Stimulated activated effector memory CD8-positive, alpha-beta T cell treated with anti-CD3 and anti-CD28 coated beads, Interleukin-12 subunit alpha, Interleukin-12 subunit beta, amount 100 ng/mL, for 72 hours (primary cell): ENCODE data around the gene CNOT4.

Experiments
- ATAC-seq: fragments of 150-1000 bp; cut with Tn5 transposase; 2 replicates; pipeline ENCODE4 v1.10.0; 2021
- DNase-seq, 2 donors: peaks; one replicate each; pipeline ENCODE4 v3.0.0; 2021 to 2022; ENCODE audit warnings: low spot score in 2 of 2
- H3K27ac Mint-ChIP-seq: one replicate; pipeline ENCODE4 v1.8.0; 2022; ENCODE audit warnings: mild to moderate bottlenecking, mixed read lengths
- H3K36me3 Mint-ChIP-seq: one replicate; pipeline ENCODE4 v1.8.0; 2022; ENCODE audit warnings: mild to moderate bottlenecking, mixed read lengths
- H3K4me1 Mint-ChIP-seq: one replicate; pipeline ENCODE4 v1.8.0; 2022; ENCODE audit warnings: mixed read lengths
- H3K4me3 Mint-ChIP-seq: one replicate; pipeline ENCODE4 v1.8.0; 2022; ENCODE audit warnings: mild to moderate bottlenecking, mixed read lengths
- H3K9me3 Mint-ChIP-seq: one replicate; pipeline ENCODE4 v1.8.0; 2022; ENCODE audit warnings: mixed read lengths

The CNOT4 gene

DNA sequence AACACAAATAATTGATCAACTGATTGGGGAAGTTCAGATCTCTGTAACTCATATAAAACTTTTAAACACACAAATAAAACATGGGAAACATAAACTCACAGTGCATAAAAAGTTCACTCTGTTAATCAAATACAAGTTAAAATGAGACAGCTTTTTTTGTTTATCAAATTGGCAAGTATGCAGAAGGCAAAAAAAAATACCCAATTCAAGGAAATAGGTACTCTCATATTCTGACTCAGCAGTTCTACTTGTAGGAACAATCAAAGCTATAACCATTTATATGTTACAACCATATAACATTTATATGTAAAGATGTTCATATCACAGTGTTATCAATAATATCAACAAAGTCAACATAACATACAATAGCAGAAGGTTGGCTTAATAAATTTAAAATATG is 102.0 kb downstream of the CNOT4 start:
- ATAC-seq (no peak), DNase-seq (no peak)
- Mint-ChIP-seq H3K4me1 (peaks cover 5% of the 10 kb centered on the region), H3K36me3 (peaks cover 44% of the 10 kb centered on the region), H3K9me3 (no peaks in the 10 kb centered on the region), H3K4me3 (no peak overlapping the region), H3K27ac (no peak overlapping the region)

DNA sequence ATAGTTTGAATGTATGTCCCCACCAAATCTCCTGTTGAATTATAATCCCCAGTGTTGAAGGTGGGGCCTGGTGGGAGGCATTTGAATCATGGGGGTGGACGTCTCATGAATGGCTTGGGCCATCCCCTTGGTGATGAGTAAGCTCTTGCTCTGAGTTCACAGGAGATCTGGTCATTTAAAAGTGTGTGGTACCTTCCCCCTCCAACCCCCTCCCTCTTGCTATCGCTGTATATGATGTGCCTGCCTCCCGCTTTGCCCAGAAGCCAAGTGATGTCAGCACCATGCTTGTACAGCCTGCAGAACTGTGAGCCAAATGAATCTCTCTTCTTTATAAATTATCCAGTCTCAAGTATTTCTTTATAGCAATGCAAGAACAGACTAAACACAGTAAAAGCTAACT is 103.0 kb downstream of the CNOT4 start:
- ATAC-seq (no peak), DNase-seq (no peak)
- H3K36me3 Mint-ChIP-seq = peaks cover 43% of the 10 kb centered on the region
- H3K4me3 Mint-ChIP-seq = no peak overlapping the region
- H3K9me3 Mint-ChIP-seq = no peaks in the 10 kb centered on the region
- H3K27ac Mint-ChIP-seq = peak overlapping the region; percentile 20
- peaks cover 5% of the 10 kb centered on the region for H3K4me1 Mint-ChIP-seq

DNA sequence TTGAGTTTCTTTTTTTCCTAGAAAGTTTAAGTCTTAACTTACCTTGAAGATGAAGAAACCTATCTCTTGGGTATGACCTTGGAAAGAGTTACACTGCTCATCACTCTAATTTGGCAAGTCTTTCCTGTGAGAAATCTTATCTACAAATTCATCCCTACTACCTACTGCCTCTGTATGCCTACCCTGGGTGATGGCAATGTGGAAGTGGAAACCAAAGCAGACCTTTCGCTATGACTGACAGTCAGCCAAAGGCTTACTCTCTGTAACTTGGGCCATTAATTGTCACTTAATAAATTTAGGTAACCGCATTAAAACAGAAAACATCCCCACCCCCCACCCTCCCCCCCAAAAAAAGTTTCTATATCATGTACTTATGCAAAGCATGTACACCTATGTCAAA is 103.9 kb downstream of the CNOT4 start:
- Mint-ChIP-seq H3K27ac (no peak overlapping the region), H3K4me3 (no peak overlapping the region), H3K36me3 (peaks cover 43% of the 10 kb centered on the region), H3K9me3 (no peaks in the 10 kb centered on the region), H3K4me1 (peaks cover 5% of the 10 kb centered on the region)
- DNase-seq (no peak), ATAC-seq (no peak)

DNA sequence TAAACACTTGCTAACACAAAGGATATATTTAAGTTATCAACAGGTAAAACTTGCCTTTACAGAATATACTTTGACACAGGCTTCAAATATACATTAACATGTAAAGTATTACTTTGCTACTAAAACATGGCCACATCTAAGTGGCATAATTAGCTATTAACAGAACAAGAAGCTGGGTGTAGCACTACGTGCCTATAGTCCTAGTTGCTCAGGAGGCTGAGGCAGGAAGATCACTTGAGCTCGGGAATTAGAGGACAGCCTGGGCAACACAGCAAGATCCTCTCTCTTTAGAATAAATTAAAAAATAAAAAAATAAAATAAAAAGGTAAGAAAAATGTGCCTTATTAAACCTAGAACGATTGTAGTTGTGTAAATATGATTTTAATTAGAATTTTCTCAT is 106.6 kb downstream of the CNOT4 start:
- H3K4me3 Mint-ChIP-seq = no peak overlapping the region
- H3K27ac Mint-ChIP-seq = no peak overlapping the region
- no peaks in the 10 kb centered on the region for H3K4me1 Mint-ChIP-seq
- ATAC-seq (no peak), DNase-seq (no peak)
- peaks cover 30% of the 10 kb centered on the region for H3K36me3 Mint-ChIP-seq
- H3K9me3 Mint-ChIP-seq = no peaks in the 10 kb centered on the region

DNA sequence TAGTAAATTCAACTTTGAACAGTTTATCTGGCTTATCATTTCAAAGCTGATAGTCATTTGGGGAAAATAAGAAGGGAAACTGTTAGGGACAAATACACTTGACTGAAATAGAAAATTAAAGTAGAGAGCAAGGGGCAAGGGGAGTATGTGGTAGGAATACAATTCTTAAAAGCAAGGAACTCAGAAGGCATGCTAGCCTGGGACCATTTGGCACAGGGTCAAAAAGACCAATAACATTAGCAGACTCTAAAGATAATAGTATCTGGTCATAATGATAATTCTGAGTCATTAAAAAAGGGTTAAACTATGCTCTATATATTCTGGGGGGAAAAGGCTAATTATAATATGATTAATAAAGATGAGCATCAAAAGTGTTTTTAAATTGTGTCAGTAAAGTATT is 112.2 kb downstream of the CNOT4 start:
- no peak overlapping the region for H3K27ac Mint-ChIP-seq
- ATAC-seq = no peak
- H3K36me3 Mint-ChIP-seq = peaks cover 55% of the 10 kb centered on the region

DNA sequence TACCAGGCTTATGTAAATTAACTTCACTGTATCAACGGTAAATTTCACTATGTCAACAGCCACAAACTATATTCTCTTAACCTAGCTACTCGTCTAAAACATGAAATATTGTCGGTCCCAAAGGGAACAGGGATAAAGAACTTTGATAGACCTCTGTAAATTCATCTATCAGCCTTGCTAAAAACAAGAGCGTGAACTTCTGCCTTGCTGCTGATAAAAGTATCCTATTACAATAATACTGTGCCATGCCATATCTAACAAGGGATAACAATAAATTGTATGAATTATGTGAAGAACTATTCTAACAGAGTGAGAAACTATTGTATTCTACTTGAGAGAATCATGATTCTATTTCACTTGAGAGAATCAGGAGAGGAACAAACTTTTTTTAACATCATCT is 117.2 kb downstream of the CNOT4 start:
- peaks cover 5% of the 10 kb centered on the region for H3K4me1 Mint-ChIP-seq
- no peak overlapping the region for H3K4me3 Mint-ChIP-seq
- peaks cover 76% of the 10 kb centered on the region for H3K36me3 Mint-ChIP-seq
- DNase-seq (no peak), ATAC-seq (no peak)
- no peaks in the 10 kb centered on the region for H3K9me3 Mint-ChIP-seq
- H3K27ac Mint-ChIP-seq = no peak overlapping the region

More for the DNA sequence above, 112.2 kb downstream of the CNOT4 start:
- Mint-ChIP-seq H3K4me3 (no peak overlapping the region), H3K9me3 (no peaks in the 10 kb centered on the region), H3K4me1 (no peaks in the 10 kb centered on the region)
- no peak for DNase-seq

DNA sequence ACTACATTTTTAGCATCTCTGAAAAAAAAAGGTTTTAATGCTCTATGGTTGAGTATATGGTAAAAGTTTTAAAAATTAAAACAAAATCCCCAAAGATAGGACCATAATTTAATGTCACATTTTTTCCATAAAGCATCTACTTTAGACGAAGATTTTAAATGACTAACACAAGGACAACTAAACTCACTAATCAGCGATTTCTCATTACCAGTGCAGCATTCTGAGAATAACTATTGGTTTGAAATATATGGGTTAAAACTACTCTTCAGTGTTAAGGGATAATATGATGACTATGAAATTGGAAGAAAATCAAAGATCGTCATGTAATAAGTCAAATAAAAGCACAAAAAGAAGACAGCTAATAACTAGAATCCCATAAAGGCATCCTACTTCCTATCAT is 118.4 kb downstream of the CNOT4 start:
- H3K9me3 Mint-ChIP-seq = no peaks in the 10 kb centered on the region
- H3K36me3 Mint-ChIP-seq = peaks cover 76% of the 10 kb centered on the region
- H3K4me3 Mint-ChIP-seq = no peak overlapping the region
- ATAC-seq (no peak), DNase-seq (no peak)
- peaks cover 5% of the 10 kb centered on the region for H3K4me1 Mint-ChIP-seq
- H3K27ac Mint-ChIP-seq = no peak overlapping the region

DNA sequence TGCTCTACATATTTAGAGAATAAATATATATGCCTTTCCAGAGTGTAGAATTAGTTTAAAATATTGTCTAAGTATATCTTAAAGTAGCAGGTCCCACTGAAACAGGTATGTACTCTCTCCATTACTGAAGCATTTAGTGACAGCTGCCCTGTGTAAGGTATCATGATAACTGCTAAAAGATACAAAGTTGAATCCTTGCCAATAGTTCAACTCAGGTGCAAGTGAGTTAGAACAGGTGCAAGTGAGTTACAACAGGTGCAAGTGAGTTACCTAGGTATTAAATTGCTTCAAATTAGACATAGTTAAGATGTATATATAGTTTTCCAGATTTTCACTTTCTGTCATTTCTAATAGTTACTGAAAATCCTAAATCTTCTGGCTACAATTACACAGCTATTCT is 119.1 kb downstream of the CNOT4 start:
- Mint-ChIP-seq H3K4me3 (no peak overlapping the region), H3K4me1 (peaks cover 5% of the 10 kb centered on the region), H3K36me3 (peaks cover 76% of the 10 kb centered on the region), H3K9me3 (no peaks in the 10 kb centered on the region), H3K27ac (no peak overlapping the region)
- no peak for ATAC-seq
- DNase-seq = no peak

DNA sequence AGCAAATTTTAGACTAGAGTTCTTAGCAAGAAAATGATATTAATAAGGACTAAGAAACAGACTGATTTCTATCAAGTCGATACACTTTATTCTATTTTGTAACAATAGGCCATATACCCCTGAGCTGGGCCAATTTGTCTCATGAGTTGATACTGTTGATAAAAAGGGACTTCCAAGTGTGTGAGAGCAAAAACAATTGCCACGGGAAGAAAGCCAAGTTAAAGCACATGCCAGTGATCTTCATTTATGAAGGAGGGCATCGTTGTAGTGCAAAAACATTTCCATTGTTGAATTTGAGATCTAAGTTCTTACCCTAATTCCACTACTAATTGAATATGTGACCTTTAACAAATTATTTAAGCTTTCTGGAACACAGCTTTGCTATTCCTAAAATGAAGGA is 119.9 kb downstream of the CNOT4 start:
- Mint-ChIP-seq H3K36me3 (peaks cover 67% of the 10 kb centered on the region), H3K4me3 (no peak overlapping the region), H3K4me1 (peaks cover 5% of the 10 kb centered on the region), H3K9me3 (no peaks in the 10 kb centered on the region), H3K27ac (no peak overlapping the region)
- ATAC-seq (no peak), DNase-seq (no peak)

DNA sequence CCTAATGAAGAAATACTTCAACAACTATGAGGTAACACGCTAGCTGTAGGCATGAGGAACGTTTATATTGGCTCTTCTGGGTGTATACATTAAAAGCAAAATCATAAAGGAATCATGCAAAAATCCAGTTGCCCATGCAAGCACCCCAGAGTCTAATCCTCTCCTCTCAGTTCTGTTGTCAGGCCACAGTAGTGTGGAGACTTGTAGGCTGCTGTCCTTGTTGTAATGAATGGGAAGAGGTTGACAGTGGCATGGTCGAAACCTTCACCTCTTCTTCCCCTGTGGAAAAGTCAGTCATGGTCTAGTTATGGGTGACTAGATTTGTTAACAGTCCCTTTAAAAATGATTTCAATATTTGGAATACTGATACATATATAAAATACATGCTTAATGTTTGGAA is 121.3 kb downstream of the CNOT4 start:
- peaks cover 54% of the 10 kb centered on the region for H3K36me3 Mint-ChIP-seq
- no peak overlapping the region for H3K27ac Mint-ChIP-seq
- ATAC-seq (no peak), DNase-seq (no peak)
- H3K9me3 Mint-ChIP-seq = no peaks in the 10 kb centered on the region
- H3K4me1 Mint-ChIP-seq = peaks cover 5% of the 10 kb centered on the region
- no peak overlapping the region for H3K4me3 Mint-ChIP-seq

DNA sequence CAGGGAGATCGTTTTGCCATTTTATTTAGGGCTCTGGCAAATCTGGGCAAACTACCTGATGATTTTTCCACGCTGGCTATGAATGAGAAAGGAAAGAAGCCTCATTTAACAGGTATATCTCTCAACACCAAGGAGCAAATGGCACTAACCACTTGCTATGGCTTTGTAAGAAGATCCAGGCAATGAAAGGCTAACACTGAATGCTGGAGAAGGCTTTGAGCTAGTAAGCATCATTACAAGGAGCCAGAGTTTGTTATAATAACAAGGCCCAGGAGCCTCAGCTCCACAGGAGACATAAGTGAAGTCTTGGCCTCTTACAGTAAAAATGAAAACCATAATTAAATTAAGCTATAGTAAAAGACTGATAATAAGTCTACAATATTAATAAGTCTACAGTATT is 123.1 kb downstream of the CNOT4 start:
- Mint-ChIP-seq H3K36me3 (peaks cover 40% of the 10 kb centered on the region), H3K4me3 (no peak overlapping the region), H3K9me3 (no peaks in the 10 kb centered on the region), H3K27ac (no peak overlapping the region), H3K4me1 (peaks cover under 1% of the 10 kb centered on the region)
- DNase-seq = no peak
- no peak for ATAC-seq

DNA sequence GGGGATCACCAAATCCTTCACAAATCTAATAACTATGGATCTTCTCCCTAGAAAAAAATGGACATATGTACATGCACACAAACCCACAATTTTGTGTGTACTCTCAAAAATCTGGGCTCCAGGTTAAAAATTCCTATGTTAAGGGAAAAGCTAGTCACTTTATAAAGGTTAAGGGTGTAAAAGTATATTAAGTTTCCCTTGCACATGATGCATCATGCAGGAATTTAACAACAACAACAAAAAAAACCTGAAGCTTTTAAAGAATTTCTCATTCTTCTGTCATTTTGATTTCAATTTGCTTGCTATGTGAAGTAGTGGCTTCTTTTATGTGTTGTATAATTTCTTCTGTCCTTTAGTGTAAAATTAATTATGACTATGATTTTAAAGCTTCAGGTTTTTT is 123.7 kb downstream of the CNOT4 start:
- DNase-seq = no peak
- ATAC-seq = no peak
- H3K27ac Mint-ChIP-seq = no peak overlapping the region
- no peaks in the 10 kb centered on the region for H3K4me1 Mint-ChIP-seq
- no peaks in the 10 kb centered on the region for H3K9me3 Mint-ChIP-seq
- peaks cover 40% of the 10 kb centered on the region for H3K36me3 Mint-ChIP-seq
- no peak overlapping the region for H3K4me3 Mint-ChIP-seq

DNA sequence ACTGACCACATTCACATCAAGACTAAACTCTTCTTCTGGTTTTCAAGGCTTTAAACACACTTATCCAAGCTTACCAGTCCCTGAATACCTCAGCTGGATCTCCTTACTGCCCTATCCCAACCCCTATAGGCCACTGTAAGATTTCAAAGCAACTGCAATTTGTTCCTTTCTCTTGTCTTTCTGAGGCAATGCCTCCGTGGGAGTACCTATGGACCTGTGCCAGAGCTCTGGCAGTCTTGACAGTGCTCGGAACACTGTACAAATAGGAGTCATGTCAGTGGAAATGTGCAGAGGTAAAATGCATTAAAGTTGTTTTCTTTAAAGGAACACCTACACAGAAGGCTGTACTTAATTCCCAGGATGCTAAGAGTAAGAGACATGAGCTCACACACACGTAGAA is 124.7 kb downstream of the CNOT4 start:
- ATAC-seq = no peak
- peaks cover 31% of the 10 kb centered on the region for H3K36me3 Mint-ChIP-seq
- H3K4me1 Mint-ChIP-seq = no peaks in the 10 kb centered on the region
- DNase-seq = no peak
- H3K4me3 Mint-ChIP-seq = no peak overlapping the region
- no peaks in the 10 kb centered on the region for H3K9me3 Mint-ChIP-seq
- no peak overlapping the region for H3K27ac Mint-ChIP-seq

DNA sequence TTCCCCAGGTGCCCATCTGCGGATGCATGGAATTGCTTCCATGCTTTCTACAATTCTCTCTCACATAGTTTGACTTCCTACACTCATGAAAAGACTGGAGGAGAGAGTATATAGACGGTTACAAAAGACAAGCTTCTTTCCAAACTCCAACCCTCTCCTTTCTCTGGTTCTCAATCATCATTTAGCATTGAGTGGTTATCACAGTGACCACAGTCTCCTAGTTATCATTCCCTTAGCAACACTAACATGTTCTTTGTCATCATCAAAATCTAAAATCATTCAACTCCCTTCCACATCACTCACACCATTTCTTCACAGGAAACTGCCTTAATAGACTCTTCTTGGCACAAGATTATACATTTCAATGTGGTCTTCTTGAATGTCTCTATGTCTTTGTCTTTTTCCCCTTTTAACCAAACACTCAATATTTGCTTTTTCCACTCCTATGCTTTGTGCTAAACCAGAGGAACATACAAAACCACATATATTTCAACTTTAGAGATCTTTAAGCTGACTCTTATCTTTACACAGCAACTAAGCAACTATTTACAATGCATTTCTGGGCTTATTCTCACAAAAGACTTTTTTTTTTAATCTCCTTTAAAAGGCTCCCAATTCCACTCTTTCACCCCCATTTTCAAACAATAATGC is 126.3 kb downstream of the CNOT4 start:
- DNase-seq (no peak), ATAC-seq (peak; percentile 57)
- Mint-ChIP-seq H3K27ac (no peak overlapping the region), H3K4me3 (no peak overlapping the region), H3K9me3 (no peaks in the 10 kb centered on the region), H3K4me1 (no peaks in the 10 kb centered on the region), H3K36me3 (peaks cover 16% of the 10 kb centered on the region)

DNA sequence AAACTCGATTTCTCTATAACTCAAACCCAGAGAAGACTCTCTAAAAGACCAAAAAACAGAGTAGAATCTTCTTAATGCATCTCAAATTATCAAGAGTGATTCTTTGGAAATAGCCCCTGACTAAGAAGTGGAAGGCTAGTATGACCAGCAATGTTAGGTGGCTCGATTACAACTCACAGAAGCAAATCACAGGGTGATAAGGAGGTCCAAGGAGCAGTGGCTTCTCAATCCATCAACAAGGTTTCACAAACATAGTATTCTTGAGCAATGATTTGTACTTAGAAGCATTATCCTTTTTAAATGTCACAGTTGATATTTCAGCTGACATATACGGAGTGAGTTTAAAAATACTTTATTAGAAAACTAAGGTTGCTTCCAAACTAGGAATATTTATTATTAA is 127.7 kb downstream of the CNOT4 start:
- DNase-seq (no peak), ATAC-seq (no peak)
- Mint-ChIP-seq H3K4me3 (no peak overlapping the region), H3K4me1 (no peaks in the 10 kb centered on the region), H3K36me3 (peaks cover under 1% of the 10 kb centered on the region), H3K9me3 (no peaks in the 10 kb centered on the region), H3K27ac (no peak overlapping the region)

DNA sequence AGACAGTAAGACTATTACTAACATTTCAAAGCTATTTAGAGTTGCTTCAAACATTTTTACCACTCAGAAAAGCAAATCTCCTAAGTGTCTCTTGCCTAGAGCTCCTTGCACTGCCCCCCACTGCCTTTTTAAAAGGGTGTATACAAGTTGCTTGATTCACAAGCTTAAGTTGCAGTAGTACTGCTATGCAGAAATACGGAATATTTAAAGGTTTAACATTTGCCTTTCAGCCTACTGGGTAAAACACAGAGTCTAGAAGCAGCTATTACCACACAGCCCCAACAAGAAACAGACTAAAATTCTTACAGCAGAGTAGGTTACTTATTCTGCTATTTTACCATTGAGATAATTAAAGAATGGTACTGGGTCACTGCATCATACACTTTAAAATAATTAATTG is 128.5 kb downstream of the CNOT4 start:
- no peaks in the 10 kb centered on the region for H3K36me3 Mint-ChIP-seq
- no peaks in the 10 kb centered on the region for H3K9me3 Mint-ChIP-seq
- no peaks in the 10 kb centered on the region for H3K4me1 Mint-ChIP-seq
- H3K4me3 Mint-ChIP-seq = no peak overlapping the region
- no peak overlapping the region for H3K27ac Mint-ChIP-seq
- no peak for ATAC-seq
- no peak for DNase-seq

DNA sequence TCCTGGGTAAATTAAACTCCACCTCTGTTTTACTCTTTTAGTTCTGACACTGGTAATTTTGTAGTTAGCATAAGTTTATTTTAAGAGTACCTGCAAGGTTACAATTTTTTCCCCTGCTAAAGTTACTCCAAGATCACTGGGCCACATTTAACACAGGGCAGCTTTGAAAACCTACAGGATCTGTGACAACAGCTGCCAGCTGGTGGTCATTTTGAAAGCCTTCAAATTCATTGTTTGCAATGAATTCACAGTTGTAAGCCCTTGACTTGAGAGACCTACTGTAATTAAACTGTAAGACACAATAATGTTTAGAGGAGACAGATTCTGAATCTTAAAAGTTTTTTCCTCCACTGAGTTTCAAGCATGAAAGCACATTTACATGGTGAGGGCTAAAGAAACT is 129.6 kb downstream of the CNOT4 start:
- Mint-ChIP-seq H3K9me3 (no peaks in the 10 kb centered on the region), H3K36me3 (peaks cover 7% of the 10 kb centered on the region), H3K4me3 (no peak overlapping the region), H3K27ac (no peak overlapping the region), H3K4me1 (no peaks in the 10 kb centered on the region)
- DNase-seq = no peak
- ATAC-seq = no peak
